HCT116 (cell line): ENCODE results near the gene GLIPR2.

Experiments used
- CTCF ChIP-seq, 3 experiments: fragments of 200-600 bp in 1 of 3; sonication (generic) in 1 of 3; IDR thresholded peaks in 2 of 3; conservative IDR thresholded peaks in 1 of 3; 2 replicates each; pipeline ENCODE4 v1.5.1; 2012 to 2017; ENCODE audit warnings: low read depth in 2 of 3, low read length in 2 of 3, antibody characterized with exemption in 1 of 3, borderline replicate concordance in 1 of 3, control low read depth in 1 of 3, mild to moderate bottlenecking in 1 of 3, mixed read lengths in 1 of 3, mixed run types in 1 of 3, moderate library complexity in 1 of 3; ENCODE audit not compliant: insufficient read depth in 1 of 3
- ELF1 ChIP-seq: IDR thresholded peaks from 2 replicates; pipeline ENCODE4 v1.6.1; 2012; ENCODE audit warnings: low read depth, borderline replicate concordance
- EZH2 ChIP-seq: fragments of 200-600 bp; sonication (generic); IDR thresholded peaks from 2 replicates; pipeline ENCODE4 v1.6.1; 2017; ENCODE audit warnings: antibody characterized with exemption, mixed run types
- EZH2phosphoT487 ChIP-seq: fragments of 200-600 bp; IDR thresholded peaks from 2 replicates; pipeline ENCODE4 v1.6.1; 2018; ENCODE audit warnings: antibody characterized with exemption, borderline replicate concordance
- FOSL1 ChIP-seq: IDR thresholded peaks from 2 replicates; pipeline ENCODE4 v1.6.1; 2012; ENCODE audit warnings: low read depth
- JUND ChIP-seq: IDR thresholded peaks from 2 replicates; pipeline ENCODE4 v1.6.1; 2012
- POLR2A ChIP-seq: IDR thresholded peaks from 2 replicates; pipeline ENCODE4 v1.7.0; 2011; ENCODE audit warnings: borderline replicate concordance; ENCODE audit not compliant: insufficient read depth, insufficient read length; ENCODE audit errors: extremely low read depth
- POLR2AphosphoS5 ChIP-seq: IDR thresholded peaks from 2 replicates; pipeline ENCODE4 v1.6.1; 2011; ENCODE audit warnings: mild to moderate bottlenecking, low read depth, low read length, moderate library complexity
- REST ChIP-seq: IDR thresholded peaks from 2 replicates; pipeline ENCODE4 v1.6.1; 2012; ENCODE audit warnings: low read depth
- SP1 ChIP-seq: IDR thresholded peaks from 2 replicates; pipeline ENCODE4 v1.6.1; 2012; ENCODE audit warnings: low read depth
- TCF7L2 ChIP-seq: IDR thresholded peaks from 2 replicates; pipeline ENCODE4 v1.7.0; 2011; ENCODE audit warnings: borderline replicate concordance, inconsistent platforms; ENCODE audit not compliant: insufficient read depth, insufficient read length; ENCODE audit errors: extremely low read depth
- YY1 ChIP-seq: IDR thresholded peaks from 2 replicates; pipeline ENCODE4 v1.6.1; 2011; ENCODE audit warnings: low read length, low read depth, moderate library complexity, mild to moderate bottlenecking; ENCODE audit not compliant: insufficient replicate concordance; ENCODE audit errors: extremely low read depth
- ZBTB33 ChIP-seq: IDR thresholded peaks from 2 replicates; pipeline ENCODE4 v1.6.1; 2011; ENCODE audit warnings: mild to moderate bottlenecking, low read length, moderate library complexity; ENCODE audit not compliant: insufficient replicate concordance; ENCODE audit errors: extremely low read depth
- ZNF274 ChIP-seq: fragments of 200-500 bp; sonication (Bioruptor generic); IDR thresholded peaks from 2 replicates; pipeline ENCODE4 v1.6.1; 2014; ENCODE audit warnings: mild to moderate bottlenecking, low read depth, low read length, inconsistent platforms

GRCh38 chr9:36112516-36112915 is 24.0 kb upstream of the GLIPR2 start:
- no peak for TF ChIP-seq ELF1
- TF ChIP-seq TCF7L2, result no peak
- TF ChIP-seq EZH2phosphoT487, result no peak
- TF ChIP-seq CTCF (IDR thresholded peaks at IDR 0.05 in 2 of 3, conservative IDR thresholded peaks at IDR 0.05 in 1 of 3; ENCODE audit: borderline replicate concordance in 1 of 3, insufficient read depth in 1 of 3, low read depth in 2 of 3, low read length in 2 of 3), result no peak
- TF ChIP-seq POLR2AphosphoS5, result no peak
- no peak for TF ChIP-seq ZBTB33
- TF ChIP-seq FOSL1, result no peak
- no peak for TF ChIP-seq YY1
- TF ChIP-seq POLR2A, result no peak
- TF ChIP-seq EZH2, result no peak
- no peak for TF ChIP-seq JUND
- no peak for TF ChIP-seq REST
- TF ChIP-seq SP1, result no peak
- no peak for TF ChIP-seq ZNF274
